Stimulated activated memory B cell treated with anti-CD40 and anti-IgM and Interleukin-4, amounts not matched to agents 10 μg/mL and 1 μg/mL and 100 μg/mL, for 72 hours (primary cell): ENCODE results near the gene NR2C2.

Experiments used
- ATAC-seq: fragments of 150-1000 bp; cut with Tn5 transposase; 2 replicates; pipeline ENCODE4 v1.10.0; 2021
- H3K27ac Mint-ChIP-seq: one replicate; pipeline ENCODE4 v1.8.0; 2022; ENCODE audit warnings: mild to moderate bottlenecking, mixed read lengths
- H3K27me3 Mint-ChIP-seq: one replicate; pipeline ENCODE4 v1.8.0; 2022; ENCODE audit warnings: mixed read lengths
- H3K36me3 Mint-ChIP-seq: one replicate; pipeline ENCODE4 v1.8.0; 2022; ENCODE audit warnings: mixed read lengths
- H3K4me1 Mint-ChIP-seq: one replicate; pipeline ENCODE4 v1.8.0; 2022; ENCODE audit warnings: mixed read lengths
- H3K4me3 Mint-ChIP-seq: one replicate; pipeline ENCODE4 v1.8.0; 2022; ENCODE audit warnings: mild to moderate bottlenecking, moderate library complexity, mixed read lengths
- H3K9me3 Mint-ChIP-seq: one replicate; pipeline ENCODE4 v1.8.0; 2022; ENCODE audit warnings: mixed read lengths

Gene NR2C2

GRCh38 chr3:15049584-15049983, 102.2 kb downstream of the NR2C2 start:
- ATAC-seq: no peak
- Mint-ChIP-seq H3K27me3 (no peaks in the 10 kb centered on the region), H3K4me1 (peaks cover 49% of the 10 kb centered on the region), H3K27ac (peak overlapping the region; percentile 76), H3K36me3 (peaks cover 54% of the 10 kb centered on the region), H3K9me3 (no peaks in the 10 kb centered on the region), H3K4me3 (no peak overlapping the region)

GRCh38 chr3:15050405-15051092, 103.2 kb downstream of the NR2C2 start:
- Mint-ChIP-seq H3K36me3 (peaks cover 56% of the 10 kb centered on the region), H3K4me3 (peak overlapping the region; percentile 55), H3K4me1 (peaks cover 52% of the 10 kb centered on the region), H3K27ac (peak overlapping the region; percentile 76), H3K27me3 (no peaks in the 10 kb centered on the region), H3K9me3 (peaks cover 3% of the 10 kb centered on the region)
- peak; percentile 97 for ATAC-seq

GRCh38 chr3:15051531-15051930, 104.1 kb downstream of the NR2C2 start:
- peak overlapping the region; percentile 20 for H3K4me3 Mint-ChIP-seq
- H3K27ac Mint-ChIP-seq: peak overlapping the region; percentile 76
- H3K36me3 Mint-ChIP-seq: peaks cover 52% of the 10 kb centered on the region
- peaks cover 61% of the 10 kb centered on the region for H3K4me1 Mint-ChIP-seq
- H3K9me3 Mint-ChIP-seq: peaks cover 3% of the 10 kb centered on the region
- no peak for ATAC-seq
- no peaks in the 10 kb centered on the region for H3K27me3 Mint-ChIP-seq

GRCh38 chr3:15052335-15053242, 105.2 kb downstream of the NR2C2 start:
- H3K27ac Mint-ChIP-seq: peak overlapping the region; percentile 76
- H3K9me3 Mint-ChIP-seq: peaks cover 3% of the 10 kb centered on the region
- no peaks in the 10 kb centered on the region for H3K27me3 Mint-ChIP-seq
- peaks cover 54% of the 10 kb centered on the region for H3K36me3 Mint-ChIP-seq
- peaks cover 70% of the 10 kb centered on the region for H3K4me1 Mint-ChIP-seq
- ATAC-seq: no peak
- no peak overlapping the region for H3K4me3 Mint-ChIP-seq

GRCh38 chr3:15053541-15053940, 106.2 kb downstream of the NR2C2 start:
- Mint-ChIP-seq H3K36me3 (peaks cover 64% of the 10 kb centered on the region), H3K27ac (peak overlapping the region; percentile 76), H3K4me3 (no peak overlapping the region), H3K4me1 (peaks cover 70% of the 10 kb centered on the region), H3K9me3 (peaks cover 3% of the 10 kb centered on the region), H3K27me3 (no peaks in the 10 kb centered on the region)
- no peak for ATAC-seq

GRCh38 chr3:15055019-15055557, 107.7 kb downstream of the NR2C2 start:
- peak; percentile 80 for ATAC-seq
- Mint-ChIP-seq H3K4me1 (peaks cover 75% of the 10 kb centered on the region), H3K36me3 (peaks cover 79% of the 10 kb centered on the region), H3K9me3 (peaks cover 3% of the 10 kb centered on the region), H3K27me3 (no peaks in the 10 kb centered on the region), H3K4me3 (peak overlapping the region; percentile 40), H3K27ac (peak overlapping the region; percentile 80)

GRCh38 chr3:15056676-15057404, 109.5 kb downstream of the NR2C2 start:
- H3K4me3 Mint-ChIP-seq: no peak overlapping the region
- no peak overlapping the region for H3K27ac Mint-ChIP-seq
- H3K27me3 Mint-ChIP-seq: no peaks in the 10 kb centered on the region
- H3K36me3 Mint-ChIP-seq: peaks cover 75% of the 10 kb centered on the region
- H3K4me1 Mint-ChIP-seq: peaks cover 62% of the 10 kb centered on the region
- H3K9me3 Mint-ChIP-seq: peaks cover 3% of the 10 kb centered on the region
- ATAC-seq: no peak

GRCh38 chr3:15060029-15060428, 112.6 kb downstream of the NR2C2 start:
- ATAC-seq: no peak
- no peak overlapping the region for H3K27ac Mint-ChIP-seq
- peaks cover 54% of the 10 kb centered on the region for H3K4me1 Mint-ChIP-seq
- peaks cover 3% of the 10 kb centered on the region for H3K9me3 Mint-ChIP-seq
- H3K36me3 Mint-ChIP-seq: peaks cover 46% of the 10 kb centered on the region
- no peaks in the 10 kb centered on the region for H3K27me3 Mint-ChIP-seq
- H3K4me3 Mint-ChIP-seq: no peak overlapping the region

- Mint-ChIP-seq H3K4me1 (peaks cover 36% of the 10 kb centered on the region), H3K27ac (peak overlapping the region; percentile 98), H3K27me3 (no peaks in the 10 kb centered on the region), H3K4me3 (peak overlapping the region; percentile 58), H3K36me3 (peaks cover 25% of the 10 kb centered on the region), H3K9me3 (no peaks in the 10 kb centered on the region)
- ATAC-seq: no peak
These were observed 115.9 kb downstream of the NR2C2 start for GRCh38 chr3:15063238-15063637.

GRCh38 chr3:15063656-15064286, 116.4 kb downstream of the NR2C2 start:
- Mint-ChIP-seq H3K4me1 (peaks cover 36% of the 10 kb centered on the region), H3K36me3 (peaks cover 19% of the 10 kb centered on the region), H3K9me3 (no peaks in the 10 kb centered on the region), H3K27me3 (no peaks in the 10 kb centered on the region), H3K27ac (peak overlapping the region; percentile 98), H3K4me3 (peak overlapping the region; percentile 98)
- no peak for ATAC-seq

- Mint-ChIP-seq H3K27ac (peak overlapping the region; percentile 98), H3K27me3 (no peaks in the 10 kb centered on the region), H3K4me1 (peaks cover 34% of the 10 kb centered on the region), H3K36me3 (peaks cover 14% of the 10 kb centered on the region), H3K9me3 (no peaks in the 10 kb centered on the region), H3K4me3 (peak overlapping the region; percentile 98)
- ATAC-seq: peak; percentile 17
These were observed 117.0 kb downstream of the NR2C2 start for GRCh38 chr3:15064299-15064834.

GRCh38 chr3:15064835-15065549, 117.6 kb downstream of the NR2C2 start, which contains the start of gene MRPS25:
MRPS25 (minus strand) TSS chr3:15065315; CDS start chr3:15065194, 121 bp downstream.
- Mint-ChIP-seq H3K27ac (peak within 1 kb of the TSS; percentile 98), H3K4me1 (peaks cover 27% of the 10 kb centered on the region), H3K9me3 (no peaks in the 10 kb centered on the region), H3K27me3 (no peaks in the 10 kb centered on the region), H3K36me3 (peaks cover 8% of the 10 kb centered on the region), H3K4me3 (peak within 1 kb of the TSS; percentile 98)
- ATAC-seq: peak; percentile 99

GRCh38 chr3:15065550-15066007, 118.2 kb downstream of the NR2C2 start:
- H3K27ac Mint-ChIP-seq: peak overlapping the region; percentile 98
- ATAC-seq: no peak
- H3K27me3 Mint-ChIP-seq: no peaks in the 10 kb centered on the region
- no peaks in the 10 kb centered on the region for H3K9me3 Mint-ChIP-seq
- H3K4me3 Mint-ChIP-seq: peak overlapping the region; percentile 98
- peaks cover 27% of the 10 kb centered on the region for H3K4me1 Mint-ChIP-seq
- peaks cover 13% of the 10 kb centered on the region for H3K36me3 Mint-ChIP-seq

GRCh38 chr3:15066467-15066866, 119.1 kb downstream of the NR2C2 start:
- H3K36me3 Mint-ChIP-seq: peaks cover 16% of the 10 kb centered on the region
- H3K4me3 Mint-ChIP-seq: no peak overlapping the region
- H3K9me3 Mint-ChIP-seq: no peaks in the 10 kb centered on the region
- no peaks in the 10 kb centered on the region for H3K27me3 Mint-ChIP-seq
- peaks cover 23% of the 10 kb centered on the region for H3K4me1 Mint-ChIP-seq
- no peak for ATAC-seq
- no peak overlapping the region for H3K27ac Mint-ChIP-seq
